ENCODE measurements around the gene MGARP. TPM values are rescaled to one million over a fixed set of nuclear protein-coding genes. Genes with fewer than 3 reads are reported as not detected.
A peak's percentile ranks its signal among the peaks of the same experiment; 100 is the strongest.

The MGARP gene
- total RNA-seq, 1 donor from 2014 or later, result 0.45 TPM

- FAIRE-seq, result no peak
- Mint-ChIP-seq H3K4me1 (ENCODE audit: low read depth, unreplicated experiment) (peaks cover 29% of the 10 kb centered on the region), H3K4me3 (ENCODE audit: unreplicated experiment) (peak overlapping the region; percentile 99), H3K27me3 (ENCODE audit: low read depth, unreplicated experiment) (no peaks in the 10 kb centered on the region), H3K27ac (ENCODE audit: unreplicated experiment) (no peak overlapping the region), H3K36me3 (ENCODE audit: low read depth, unreplicated experiment) (peaks cover 3% of the 10 kb centered on the region), H3K9me3 (ENCODE audit: unreplicated experiment) (no peaks in the 10 kb centered on the region)
- peak overlapping the region; percentile 9 for H3K4me3 ChIP-seq (ENCODE audit: insufficient read depth, low read depth, low read length)
- peak overlapping the region; percentile 96 for H3K4me2 ChIP-seq (ENCODE audit: low read length)
- peaks cover 23% of the 10 kb centered on the region for H4K20me1 ChIP-seq (ENCODE audit: insufficient read depth, low read length)
- peak overlapping the region; percentile 97 for H3K9ac ChIP-seq (ENCODE audit: low read length)
- no peaks in the 10 kb centered on the region for H3K9me3 ChIP-seq (ENCODE audit: insufficient read depth, low read depth, low read length)
- no peak overlapping the region for H2AFZ ChIP-seq (ENCODE audit: low read depth, low read length)
- H3K36me3 ChIP-seq (ENCODE audit: insufficient read depth, low read length), result peaks cover under 1% of the 10 kb centered on the region
- peak overlapping the region; percentile 85 for H3K27ac ChIP-seq (ENCODE audit: low read depth, low read length)
- no peaks in the 10 kb centered on the region for H3K27me3 ChIP-seq (ENCODE audit: insufficient read depth, low read length)
- H3K79me2 ChIP-seq (ENCODE audit: insufficient read depth, low read length), result peaks cover 52% of the 10 kb centered on the region
- peak; percentile 62 for DNase-seq (ENCODE audit: low read depth)
- TF ChIP-seq EZH2 (IDR thresholded peaks at IDR 0.05; ENCODE audit: insufficient read depth, low read length) (no peak), CTCF (IDR thresholded peaks at IDR 0.05; ENCODE audit: insufficient read depth, low read depth, low read length) (no peak)
- peaks cover 29% of the 10 kb centered on the region for H3K4me1 ChIP-seq (ENCODE audit: insufficient read depth, low read length)
Measured at GRCh38 chr4:139299536-139299935, 19.5 kb upstream of the MGARP start.

- no peaks in the 10 kb centered on the region for H3K9me3 Mint-ChIP-seq (ENCODE audit: unreplicated experiment)
- FAIRE-seq, result no peak
- peak; percentile 47 for DNase-seq (ENCODE audit: low read depth)
Measured at GRCh38 chr4:139297001-139297410, 17.0 kb upstream of the MGARP start.

More at GRCh38 chr4:139297001-139297410, 17.0 kb upstream of the MGARP start:
- Mint-ChIP-seq H3K4me3 (ENCODE audit: unreplicated experiment) (no peak overlapping the region), H3K36me3 (ENCODE audit: low read depth, unreplicated experiment) (no peaks in the 10 kb centered on the region), H3K4me1 (ENCODE audit: low read depth, unreplicated experiment) (peaks cover 26% of the 10 kb centered on the region), H3K27me3 (ENCODE audit: low read depth, unreplicated experiment) (no peaks in the 10 kb centered on the region), H3K27ac (ENCODE audit: unreplicated experiment) (no peak overlapping the region)
- Histone ChIP-seq H3K79me2 (ENCODE audit: insufficient read depth, low read length) (peaks cover 29% of the 10 kb centered on the region), H3K36me3 (ENCODE audit: insufficient read depth, low read length) (peaks cover 5% of the 10 kb centered on the region), H3K4me1 (ENCODE audit: insufficient read depth, low read length) (peaks cover 24% of the 10 kb centered on the region), H3K9ac (ENCODE audit: low read length) (no peak overlapping the region), H3K27ac (ENCODE audit: low read depth, low read length) (no peak overlapping the region), H3K4me2 (ENCODE audit: low read length) (no peak overlapping the region), H4K20me1 (ENCODE audit: insufficient read depth, low read length) (no peaks in the 10 kb centered on the region), H3K27me3 (ENCODE audit: insufficient read depth, low read length) (no peaks in the 10 kb centered on the region), H3K4me3 (ENCODE audit: insufficient read depth, low read depth, low read length) (no peak overlapping the region), H3K9me3 (ENCODE audit: insufficient read depth, low read depth, low read length) (no peaks in the 10 kb centered on the region), H2AFZ (ENCODE audit: low read depth, low read length) (no peak overlapping the region)
- no peak for TF ChIP-seq CTCF (IDR thresholded peaks at IDR 0.05; ENCODE audit: insufficient read depth, low read depth, low read length)
- TF ChIP-seq EZH2 (IDR thresholded peaks at IDR 0.05; ENCODE audit: insufficient read depth, low read length), result no peak
